GM18868 (cell line): ENCODE results near the gene HLA-DQA2.
"Not testable (repeated sequence)": the region's sequence is repeated elsewhere in the genome, so short reads cannot be mapped to it uniquely, and the experiment has no call there.

ENCODE experiments used
- ATAC-seq: cut with Tn5 transposase; IDR thresholded peaks from one replicate; pipeline ENCODE4 v1.9.1; 2021; ENCODE audit warnings: mild to moderate bottlenecking, moderate library complexity; ENCODE audit not compliant: unreplicated experiment

Gene HLA-DQA2

DNA sequence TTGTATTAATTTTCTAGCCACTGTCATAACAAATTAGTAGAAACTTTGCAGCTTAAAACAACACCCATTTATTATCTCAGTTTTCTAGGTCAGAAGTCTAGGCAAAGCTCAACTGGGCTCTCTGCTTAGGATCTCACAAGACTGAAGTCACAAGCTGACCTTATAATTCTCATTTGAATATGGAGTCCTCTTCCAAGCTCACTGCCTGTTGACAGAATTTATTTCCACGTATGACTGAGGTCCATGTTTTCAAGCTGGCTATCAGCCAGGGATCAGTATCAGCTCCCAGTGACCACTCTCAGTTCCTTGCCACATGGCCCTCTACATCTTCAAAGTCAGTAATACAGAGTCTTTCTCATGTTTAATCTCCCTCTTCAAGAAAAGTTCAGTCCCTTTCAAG is 33.9 kb downstream of the HLA-DQA2 start:
- no peak for ATAC-seq

DNA sequence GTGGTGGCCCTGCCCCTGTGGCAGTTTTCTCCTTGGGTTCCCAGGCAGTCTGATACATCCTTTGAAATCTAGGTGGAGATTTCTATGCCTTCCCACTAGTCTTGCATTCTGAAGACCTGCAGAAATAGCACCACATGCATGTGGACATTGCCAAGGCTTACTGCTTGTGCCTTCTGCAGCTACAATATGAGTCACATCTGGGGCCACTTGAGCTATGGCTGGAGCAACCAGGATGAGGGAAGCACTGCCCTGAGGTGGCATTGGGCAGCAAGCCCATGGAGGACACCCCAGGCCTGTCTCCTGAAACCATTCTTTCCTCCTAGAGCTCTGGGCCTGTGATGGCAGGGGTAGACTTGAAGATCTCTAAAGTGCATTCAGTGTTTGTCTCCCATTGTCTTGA is 37.8 kb downstream of the HLA-DQA2 start:
- no peak for ATAC-seq

DNA sequence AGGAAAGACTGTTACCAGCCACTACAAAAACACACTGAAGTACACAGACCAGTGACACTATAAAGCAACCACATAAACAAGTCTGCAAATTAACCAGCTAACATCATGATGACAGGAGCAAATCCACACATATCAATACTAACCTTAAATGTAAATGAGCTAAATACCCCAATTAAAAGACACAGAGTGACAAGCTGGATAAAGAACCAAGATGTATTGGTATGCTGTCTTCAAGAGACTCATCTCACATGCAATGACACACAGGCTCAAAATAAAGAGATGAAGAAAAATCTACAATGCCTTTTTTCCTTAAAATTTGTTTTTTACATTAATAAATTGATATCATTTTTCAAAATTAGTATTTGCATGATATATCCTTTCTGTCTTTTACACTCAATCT is 41.7 kb downstream of the HLA-DQA2 start:
- ATAC-seq = not testable (repeated sequence)

DNA sequence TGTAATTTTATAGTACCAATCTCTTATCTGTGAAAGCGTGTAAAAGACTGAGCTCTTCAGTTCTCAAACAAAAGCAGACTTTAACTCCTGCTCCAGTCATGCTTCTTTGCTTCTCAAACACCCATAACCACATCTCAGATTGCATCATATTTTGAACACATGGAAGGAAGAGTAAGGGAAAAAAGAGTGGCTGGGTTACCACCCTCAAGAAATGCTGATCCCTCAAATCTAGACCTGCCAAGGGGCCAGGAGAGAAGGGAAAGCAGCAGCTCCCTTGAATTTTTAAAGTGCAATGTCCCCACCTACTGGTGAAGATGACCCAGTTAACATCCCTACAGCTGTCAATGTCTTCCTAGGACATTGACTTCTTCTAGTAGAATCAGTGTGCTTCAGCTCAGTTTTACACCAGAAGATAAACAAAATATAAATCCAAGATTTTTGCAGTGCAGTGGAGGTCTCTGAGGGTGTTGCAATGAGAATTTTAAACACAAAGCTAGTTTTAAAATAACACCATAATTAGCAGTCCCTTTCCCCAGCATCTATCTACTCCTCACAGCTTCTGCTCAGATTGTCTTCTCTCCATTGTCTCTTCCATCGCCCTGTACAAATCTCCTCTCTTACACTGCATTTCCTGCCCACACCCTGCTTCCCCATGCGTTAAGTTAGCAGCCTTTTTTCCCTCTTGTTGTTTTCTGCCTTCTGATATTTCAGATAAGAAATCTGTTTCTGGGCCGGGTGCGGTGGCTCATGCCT is 44.8 kb downstream of the HLA-DQA2 start:
- ATAC-seq = no peak

DNA sequence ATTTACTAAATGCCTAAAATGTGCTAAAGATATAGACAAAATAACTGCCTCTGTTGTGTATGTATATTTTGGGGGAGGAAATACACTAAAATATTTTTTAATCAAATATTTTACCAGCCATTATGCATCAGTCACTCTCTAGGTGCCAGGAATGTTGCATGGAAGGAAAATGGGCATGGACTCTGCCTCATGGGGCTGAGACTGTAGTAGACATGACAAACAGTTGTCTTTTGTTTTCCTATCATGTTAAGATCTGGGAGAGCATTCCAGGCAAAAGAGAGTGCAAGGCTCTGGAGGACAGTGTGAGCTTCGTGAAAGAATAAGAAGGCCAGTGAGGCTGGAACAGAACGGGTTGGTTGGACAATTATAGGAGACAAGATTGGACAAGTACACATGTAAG is 49.1 kb downstream of the HLA-DQA2 start:
- ATAC-seq = no peak

DNA sequence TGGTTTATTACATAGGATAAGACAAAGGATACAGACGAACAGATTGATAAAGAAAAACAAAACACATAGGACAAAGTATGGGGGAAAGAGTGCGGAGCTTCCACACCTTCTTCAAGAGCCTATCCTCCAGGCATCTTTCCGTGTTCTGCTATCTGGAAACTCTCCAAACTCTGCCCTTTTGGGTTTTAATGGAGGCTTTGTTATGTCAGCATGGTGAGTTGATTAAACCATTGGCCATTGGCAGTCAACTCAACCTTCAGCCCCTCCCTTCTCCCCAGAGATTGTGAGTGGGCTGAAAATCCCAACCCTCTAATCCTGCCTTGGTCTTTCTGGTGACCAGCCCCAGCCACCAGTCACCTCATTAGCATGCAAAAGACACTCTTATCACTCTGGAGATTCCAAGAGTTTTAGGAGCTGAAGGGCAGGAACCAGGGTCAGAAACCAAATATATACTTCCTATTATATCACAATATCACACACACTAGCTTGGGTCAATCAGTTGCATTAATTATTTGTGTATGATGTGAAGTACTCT is 51.8 kb downstream of the HLA-DQA2 start:
- ATAC-seq = no peak

DNA sequence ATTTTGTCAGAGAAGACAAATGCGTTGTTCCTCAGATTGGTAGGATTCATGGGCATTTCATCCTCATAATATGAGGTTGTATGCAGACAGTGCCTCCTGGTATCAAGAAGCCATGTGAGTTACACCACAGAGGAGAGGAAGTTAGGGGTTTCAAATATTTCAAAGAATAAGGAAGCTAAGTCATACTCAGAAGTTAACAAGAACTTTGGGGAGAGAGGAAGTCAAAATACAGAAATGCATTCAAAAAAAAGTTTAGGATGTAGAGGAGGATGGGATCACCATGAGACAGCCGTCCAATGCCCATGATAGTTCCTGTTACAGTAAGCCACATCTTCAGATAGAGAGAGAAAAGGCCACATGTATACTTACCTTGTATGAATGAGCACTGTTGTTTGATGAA is 53.3 kb downstream of the HLA-DQA2 start:
- no peak for ATAC-seq
